ENCODE data around the gene MMS19.

MMS19 gene

GRCh38 chr10:97462309-97462708 is 35.9 kb downstream of the MMS19 start:
- no peak for DNase-seq (ENCODE audit: low read depth)

- no peak for DNase-seq (ENCODE audit: low read depth)
Measured at GRCh38 chr10:97459933-97460332, 38.3 kb downstream of the MMS19 start.

- DNase-seq (ENCODE audit: low read depth): no peak
Measured at GRCh38 chr10:97459111-97459510, 39.1 kb downstream of the MMS19 start.

GRCh38 chr10:97456686-97457065 is 41.5 kb downstream of the MMS19 start:
- DNase-seq (ENCODE audit: low read depth): no peak

- no peak for DNase-seq (ENCODE audit: low read depth)
Measured at GRCh38 chr10:97456034-97456685, 42.1 kb downstream of the MMS19 start.

GRCh38 chr10:97454330-97455036 is 43.7 kb downstream of the MMS19 start:
- DNase-seq (ENCODE audit: low read depth): no peak

GRCh38 chr10:97452352-97452751 is 45.9 kb downstream of the MMS19 start:
- no peak for DNase-seq (ENCODE audit: low read depth)

- DNase-seq (ENCODE audit: low read depth): no peak
Measured at GRCh38 chr10:97451605-97452004, 46.6 kb downstream of the MMS19 start.

GRCh38 chr10:97450828-97451227 is 47.4 kb downstream of the MMS19 start:
- no peak for DNase-seq (ENCODE audit: low read depth)

GRCh38 chr10:97445722-97446639 is 52.2 kb downstream of the MMS19 start, which contains the start of the genes EXOSC1 and ZDHHC16:
EXOSC1 (minus strand) TSS chr10:97446006; CDS start chr10:97445985, 21 bp downstream.
ZDHHC16 (plus strand) TSS chr10:97446175; CDS start chr10:97451676, 5,501 bp downstream.
- peak; percentile 91 for DNase-seq (ENCODE audit: low read depth)

GRCh38 chr10:97445357-97445721 is 52.9 kb downstream of the MMS19 start:
- no peak for DNase-seq (ENCODE audit: low read depth)

- no peak for DNase-seq (ENCODE audit: low read depth)
Measured at GRCh38 chr10:97444212-97444611, 54.0 kb downstream of the MMS19 start.

GRCh38 chr10:97442277-97442676 is 55.9 kb downstream of the MMS19 start:
- no peak for DNase-seq (ENCODE audit: low read depth)

- DNase-seq (ENCODE audit: low read depth): no peak
Measured at GRCh38 chr10:97435211-97435610, 63.0 kb downstream of the MMS19 start.

- DNase-seq (ENCODE audit: low read depth): no peak
Measured at GRCh38 chr10:97434557-97434956, 63.7 kb downstream of the MMS19 start.

- no peak for DNase-seq (ENCODE audit: low read depth)
Measured at GRCh38 chr10:97434055-97434454, 64.2 kb downstream of the MMS19 start.

GRCh38 chr10:97428572-97428981 is 69.6 kb downstream of the MMS19 start:
- peak; percentile 30 for DNase-seq (ENCODE audit: low read depth)

- DNase-seq (ENCODE audit: low read depth): no peak
Measured at GRCh38 chr10:97427571-97428179, 70.5 kb downstream of the MMS19 start.

GRCh38 chr10:97426776-97427570 is 71.2 kb downstream of the MMS19 start:
- DNase-seq (ENCODE audit: low read depth): no peak

GRCh38 chr10:97425964-97426775 is 72.1 kb downstream of the MMS19 start, which contains the start of gene PGAM1:
PGAM1 (plus strand) TSS chr10:97426191; CDS start chr10:97426308, 117 bp downstream.
- DNase-seq (ENCODE audit: low read depth): peak; percentile 75

All from GM04503 (cell line).